AG09319 (cell line): ENCODE data around the gene EMID1.

ENCODE experiments used
- DNase-seq: peaks from one replicate; pipeline ENCODE4 v3.0.0-alpha.2; 2010; ENCODE audit warnings: low read depth; ENCODE audit errors: extremely low read depth
- CTCF ChIP-seq: IDR thresholded peaks from 2 replicates; pipeline ENCODE4 v1.5.1; 2011; ENCODE audit warnings: low read depth, mild to moderate bottlenecking, inconsistent platforms, low read length, moderate library complexity

Gene EMID1

GRCh38 chr22:29205594-29206371, at the start of gene EMID1:
Gene EMID1 (plus strand): TSS chr22:29205896. CDS start chr22:29206039, 143 bp downstream.
- DNase-seq = no peak
- TF ChIP-seq CTCF = peak; percentile 19

GRCh38 chr22:29155966-29156365, 49.7 kb upstream of the EMID1 start:
- no peak for DNase-seq
- no peak for TF ChIP-seq CTCF

- peak; percentile 12; the same call in 1 of the 2 replicates for TF ChIP-seq CTCF
- DNase-seq = no peak
Measured at GRCh38 chr22:29156507-29156906, 49.2 kb upstream of the EMID1 start.

GRCh38 chr22:29157759-29158535, 47.7 kb upstream of the EMID1 start:
- no peak for DNase-seq
- no peak for TF ChIP-seq CTCF

GRCh38 chr22:29158546-29158945, 47.1 kb upstream of the EMID1 start:
- DNase-seq = no peak

GRCh38 chr22:29163808-29164207, 41.9 kb upstream of the EMID1 start:
- no peak for DNase-seq
- no peak for TF ChIP-seq CTCF

More at GRCh38 chr22:29158546-29158945, 47.1 kb upstream of the EMID1 start:
- no peak for TF ChIP-seq CTCF
